ENCODE results near the gene MYMX.
"Not testable (repeated sequence)": the region's sequence is repeated elsewhere in the genome, so short reads cannot be mapped to it uniquely, and the experiment has no call there.

Gene MYMX

DNA sequence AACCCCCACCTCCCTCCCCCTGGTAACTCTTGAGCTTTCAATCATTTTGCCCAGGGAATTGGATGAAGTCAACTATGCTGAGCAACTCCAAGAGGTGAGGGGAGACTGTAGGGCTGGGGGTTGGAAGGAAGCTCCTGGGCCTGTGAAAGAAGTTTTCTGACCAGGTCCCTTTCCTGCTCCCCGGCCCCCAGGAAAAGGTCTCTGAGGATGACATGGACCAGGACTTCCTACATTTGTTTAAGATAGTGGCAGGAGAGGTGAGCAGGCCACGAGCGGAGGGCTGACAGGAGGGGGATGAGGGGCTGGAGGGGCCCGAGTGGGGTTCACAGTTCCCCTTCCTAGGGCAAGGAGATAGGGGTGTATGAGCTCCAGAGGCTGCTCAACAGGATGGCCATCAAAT, 36.3 kb upstream of the MYMX start:
- TF ChIP-seq, protein P1, sequence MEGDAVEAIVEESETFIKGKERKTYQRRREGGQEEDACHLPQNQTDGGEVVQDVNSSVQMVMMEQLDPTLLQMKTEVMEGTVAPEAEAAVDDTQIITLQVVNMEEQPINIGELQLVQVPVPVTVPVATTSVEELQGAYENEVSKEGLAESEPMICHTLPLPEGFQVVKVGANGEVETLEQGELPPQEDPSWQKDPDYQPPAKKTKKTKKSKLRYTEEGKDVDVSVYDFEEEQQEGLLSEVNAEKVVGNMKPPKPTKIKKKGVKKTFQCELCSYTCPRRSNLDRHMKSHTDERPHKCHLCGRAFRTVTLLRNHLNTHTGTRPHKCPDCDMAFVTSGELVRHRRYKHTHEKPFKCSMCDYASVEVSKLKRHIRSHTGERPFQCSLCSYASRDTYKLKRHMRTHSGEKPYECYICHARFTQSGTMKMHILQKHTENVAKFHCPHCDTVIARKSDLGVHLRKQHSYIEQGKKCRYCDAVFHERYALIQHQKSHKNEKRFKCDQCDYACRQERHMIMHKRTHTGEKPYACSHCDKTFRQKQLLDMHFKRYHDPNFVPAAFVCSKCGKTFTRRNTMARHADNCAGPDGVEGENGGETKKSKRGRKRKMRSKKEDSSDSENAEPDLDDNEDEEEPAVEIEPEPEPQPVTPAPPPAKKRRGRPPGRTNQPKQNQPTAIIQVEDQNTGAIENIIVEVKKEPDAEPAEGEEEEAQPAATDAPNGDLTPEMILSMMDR (IDR thresholded peaks at IDR 0.05; ENCODE audit: low read depth, low read length): no peak
- no peak for DNase-seq (ENCODE audit: low read depth in 2 of 2)
- H3K4me3 ChIP-seq (replicated peaks in 1 of 2; ENCODE audit: low read depth in 2 of 2, low read length in 2 of 2): no peak overlapping the region

- no peak overlapping the region for H3K4me3 ChIP-seq (replicated peaks in 1 of 2; ENCODE audit: low read depth in 2 of 2, low read length in 2 of 2)
- TF ChIP-seq, protein P1 (IDR thresholded peaks at IDR 0.05; ENCODE audit: low read depth, low read length): no peak
- DNase-seq (ENCODE audit: low read depth in 2 of 2): no peak
Observed at GRCh38 chr6:44180886-44181285, 35.8 kb upstream of the MYMX start.

DNA sequence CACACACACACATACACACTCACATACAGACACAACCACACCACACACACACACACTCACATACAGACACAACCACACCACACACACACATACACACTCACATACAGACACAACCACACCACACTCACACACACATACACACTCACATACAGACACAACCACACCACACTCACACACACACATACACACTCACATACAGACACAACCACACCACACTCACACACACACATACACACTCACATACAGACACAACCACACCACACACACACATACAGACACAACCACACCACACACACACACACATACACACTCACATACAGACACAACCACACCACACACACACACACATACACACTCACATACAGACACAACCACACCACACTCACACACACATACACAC, 34.9 kb upstream of the MYMX start:
- not testable (repeated sequence) for H3K4me3 ChIP-seq (replicated peaks in 1 of 2; ENCODE audit: low read depth in 2 of 2, low read length in 2 of 2); DNase-seq (ENCODE audit: low read depth in 2 of 2)

DNA sequence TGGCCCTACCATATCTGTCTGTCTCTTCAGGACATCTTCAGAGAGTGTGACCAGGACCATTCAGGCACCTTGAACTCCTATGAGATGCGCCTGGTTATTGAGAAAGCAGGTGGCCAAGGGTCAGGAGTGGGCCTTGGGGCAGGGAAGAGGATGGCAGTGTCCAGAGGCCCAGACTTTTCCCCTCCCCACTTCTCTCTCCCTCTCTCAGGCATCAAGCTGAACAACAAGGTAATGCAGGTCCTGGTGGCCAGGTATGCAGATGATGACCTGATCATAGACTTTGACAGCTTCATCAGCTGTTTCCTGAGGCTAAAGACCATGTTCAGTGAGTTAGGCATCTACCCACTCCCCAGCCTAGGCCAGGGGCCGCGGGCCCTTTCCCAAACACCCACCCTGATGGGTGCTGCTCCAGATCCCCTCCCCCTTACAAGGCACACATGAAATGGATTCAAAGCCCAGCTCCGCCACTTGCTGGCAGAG, 33.8 kb upstream of the MYMX start:
- TF ChIP-seq, protein P1 (IDR thresholded peaks at IDR 0.05; ENCODE audit: low read depth, low read length): no peak
- DNase-seq (ENCODE audit: low read depth in 2 of 2): no peak
- H3K4me3 ChIP-seq (replicated peaks in 1 of 2; ENCODE audit: low read depth in 2 of 2, low read length in 2 of 2): no peak overlapping the region

DNA sequence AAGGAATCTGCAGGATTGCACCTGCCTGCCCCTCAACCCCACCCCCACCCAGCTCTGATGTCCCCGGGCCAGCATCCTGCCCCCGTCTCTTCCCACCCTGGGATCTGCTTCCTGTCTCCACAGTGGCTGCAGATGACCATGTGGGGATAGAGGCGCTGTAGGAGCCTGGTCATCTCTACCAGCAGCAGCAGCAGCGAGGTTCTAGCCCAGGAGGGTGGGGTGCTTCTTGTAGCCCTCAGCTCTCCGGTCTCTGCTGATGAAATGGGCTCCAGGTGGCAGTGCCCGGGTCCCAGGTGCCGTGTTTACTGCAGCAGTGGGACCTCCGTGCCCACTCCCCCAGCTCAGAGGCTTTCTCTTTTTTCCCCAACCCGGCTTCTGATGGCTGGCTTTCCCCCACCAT, 32.9 kb upstream of the MYMX start:
- DNase-seq (ENCODE audit: low read depth in 2 of 2): no peak
- TF ChIP-seq, protein P1 (IDR thresholded peaks at IDR 0.05; ENCODE audit: low read depth, low read length): no peak
- no peak overlapping the region for H3K4me3 ChIP-seq (replicated peaks in 1 of 2; ENCODE audit: low read depth in 2 of 2, low read length in 2 of 2)

DNA sequence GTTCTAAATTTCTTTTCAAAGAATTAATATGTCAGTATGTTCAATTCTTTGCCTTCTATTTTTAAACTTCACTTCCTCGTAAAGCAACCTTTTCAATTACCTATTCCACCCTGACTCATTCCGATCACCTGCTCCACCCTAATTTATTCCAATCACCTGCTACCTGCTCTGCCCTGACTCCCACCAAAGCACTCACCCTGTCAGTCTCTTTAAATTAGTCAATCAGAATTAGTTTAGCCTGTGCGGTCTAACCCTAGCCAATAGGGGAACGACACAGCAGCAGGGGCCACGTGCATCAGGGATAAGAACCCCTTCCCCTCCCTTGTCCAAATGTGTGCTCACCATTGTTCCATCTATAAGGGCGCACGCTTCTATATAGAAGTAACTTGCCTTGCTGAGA, 31.4 kb upstream of the MYMX start:
- DNase-seq (ENCODE audit: low read depth in 2 of 2); H3K4me3 ChIP-seq (replicated peaks in 1 of 2; ENCODE audit: low read depth in 2 of 2, low read length in 2 of 2): not testable (repeated sequence)

- no peak overlapping the region for H3K4me3 ChIP-seq (replicated peaks in 1 of 2; ENCODE audit: low read depth in 2 of 2, low read length in 2 of 2)
- no peak for DNase-seq (ENCODE audit: low read depth in 2 of 2)
- TF ChIP-seq, protein P1 (IDR thresholded peaks at IDR 0.05; ENCODE audit: low read depth, low read length): no peak
Observed at GRCh38 chr6:44185953-44186634, 30.6 kb upstream of the MYMX start.

- DNase-seq (ENCODE audit: low read depth in 2 of 2): no peak
- no peak overlapping the region for H3K4me3 ChIP-seq (replicated peaks in 1 of 2; ENCODE audit: low read depth in 2 of 2, low read length in 2 of 2)
- TF ChIP-seq, protein P1 (IDR thresholded peaks at IDR 0.05; ENCODE audit: low read depth, low read length): no peak
Observed at GRCh38 chr6:44186635-44187025, 30.1 kb upstream of the MYMX start.
